Brain microvascular endothelial cell (primary cell): Measurements from ENCODE around the gene PLK1.

Experiments
- DNase-seq: peaks from one replicate; pipeline ENCODE4 v3.0.0-alpha.2; 2020
- H3K27ac ChIP-seq: fragments of 250-450 bp; sonication (Bioruptor Pico); 2 replicates; pipeline ENCODE4 v1.5.1; 2020; ENCODE audit warnings: mild to moderate bottlenecking, moderate library complexity
- H3K27me3 ChIP-seq: fragments of 250-450 bp; sonication (Bioruptor Pico); replicated peaks from 2 replicates; pipeline ENCODE4 v1.5.1; 2020; ENCODE audit warnings: mild to moderate bottlenecking
- H3K36me3 ChIP-seq: fragments of 250-450 bp; sonication (Bioruptor Pico); replicated peaks from 2 replicates; pipeline ENCODE4 v1.5.1; 2020; ENCODE audit warnings: mild to moderate bottlenecking
- H3K4me3 ChIP-seq: 2 replicates; pipeline ENCODE4 v1.5.1; 2011; ENCODE audit warnings: low read depth, mild to moderate bottlenecking, control low read depth, low read length, moderate library complexity
- in situ Hi-C: cut with HindIII; loops from 2 replicates; pipeline ENCODE4 v1.10.0; 2017; ENCODE audit warnings: low sequenced_read_pairs, low pct_ligation_motif_present
- TF ChIP-seq, protein P1 (sequence below): IDR thresholded peaks from 2 replicates; pipeline ENCODE4 v1.5.1; 2011; ENCODE audit warnings: low read depth, mild to moderate bottlenecking, moderate library complexity, low read length, control low read depth, inconsistent platforms; ENCODE audit errors: missing control alignments

The PLK1 gene

DNA sequence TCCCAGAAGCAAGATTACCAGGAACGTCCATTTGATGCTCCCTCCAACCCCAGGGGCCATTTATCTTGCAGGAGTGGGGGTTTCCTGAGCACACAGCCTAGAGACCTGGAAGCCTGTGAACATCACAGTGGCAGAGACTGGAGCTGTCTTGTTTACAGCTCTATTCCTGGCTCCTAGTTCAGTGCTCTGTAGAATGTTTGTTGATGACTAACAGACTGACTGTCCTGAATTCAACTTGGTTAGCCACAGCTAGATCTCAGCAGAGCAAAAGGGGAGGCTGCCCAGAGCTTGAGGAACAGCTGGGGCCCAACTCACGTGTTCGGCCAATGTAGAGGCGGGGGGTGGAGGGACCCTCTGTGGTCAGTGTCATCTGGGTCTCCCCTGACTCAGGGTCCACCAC lies 27.8 kb downstream of the PLK1 start:
- no peaks in the 10 kb centered on the region for H3K36me3 ChIP-seq
- in situ Hi-C loops = no loop called here
- no peak for DNase-seq
- no peak overlapping the region for H3K27ac ChIP-seq
- no peak overlapping the region for H3K4me3 ChIP-seq
- no peaks in the 10 kb centered on the region for H3K27me3 ChIP-seq
- TF ChIP-seq, protein P1, sequence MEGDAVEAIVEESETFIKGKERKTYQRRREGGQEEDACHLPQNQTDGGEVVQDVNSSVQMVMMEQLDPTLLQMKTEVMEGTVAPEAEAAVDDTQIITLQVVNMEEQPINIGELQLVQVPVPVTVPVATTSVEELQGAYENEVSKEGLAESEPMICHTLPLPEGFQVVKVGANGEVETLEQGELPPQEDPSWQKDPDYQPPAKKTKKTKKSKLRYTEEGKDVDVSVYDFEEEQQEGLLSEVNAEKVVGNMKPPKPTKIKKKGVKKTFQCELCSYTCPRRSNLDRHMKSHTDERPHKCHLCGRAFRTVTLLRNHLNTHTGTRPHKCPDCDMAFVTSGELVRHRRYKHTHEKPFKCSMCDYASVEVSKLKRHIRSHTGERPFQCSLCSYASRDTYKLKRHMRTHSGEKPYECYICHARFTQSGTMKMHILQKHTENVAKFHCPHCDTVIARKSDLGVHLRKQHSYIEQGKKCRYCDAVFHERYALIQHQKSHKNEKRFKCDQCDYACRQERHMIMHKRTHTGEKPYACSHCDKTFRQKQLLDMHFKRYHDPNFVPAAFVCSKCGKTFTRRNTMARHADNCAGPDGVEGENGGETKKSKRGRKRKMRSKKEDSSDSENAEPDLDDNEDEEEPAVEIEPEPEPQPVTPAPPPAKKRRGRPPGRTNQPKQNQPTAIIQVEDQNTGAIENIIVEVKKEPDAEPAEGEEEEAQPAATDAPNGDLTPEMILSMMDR = no peak

DNA sequence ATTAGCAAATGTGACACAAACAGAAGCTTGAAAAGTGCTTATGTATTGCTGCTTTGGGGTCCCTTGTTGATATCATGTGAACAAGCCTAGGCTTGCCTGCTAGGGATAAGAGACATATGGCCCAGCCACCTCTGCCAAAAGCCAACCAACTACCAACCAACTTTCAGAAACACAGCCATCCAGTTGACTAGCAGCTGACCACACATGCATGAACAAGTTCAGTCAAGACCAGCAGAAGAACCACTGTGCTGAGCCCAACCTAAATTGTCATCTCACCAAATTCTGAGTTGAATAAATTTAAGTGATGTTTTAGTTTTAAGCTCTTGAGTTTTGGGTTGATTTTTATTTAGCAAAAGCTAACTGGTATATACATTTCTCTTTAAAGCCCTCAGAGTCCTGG lies 30.8 kb downstream of the PLK1 start:
- H3K27me3 ChIP-seq = peaks cover 9% of the 10 kb centered on the region
- in situ Hi-C loops = no loop called here

DNA sequence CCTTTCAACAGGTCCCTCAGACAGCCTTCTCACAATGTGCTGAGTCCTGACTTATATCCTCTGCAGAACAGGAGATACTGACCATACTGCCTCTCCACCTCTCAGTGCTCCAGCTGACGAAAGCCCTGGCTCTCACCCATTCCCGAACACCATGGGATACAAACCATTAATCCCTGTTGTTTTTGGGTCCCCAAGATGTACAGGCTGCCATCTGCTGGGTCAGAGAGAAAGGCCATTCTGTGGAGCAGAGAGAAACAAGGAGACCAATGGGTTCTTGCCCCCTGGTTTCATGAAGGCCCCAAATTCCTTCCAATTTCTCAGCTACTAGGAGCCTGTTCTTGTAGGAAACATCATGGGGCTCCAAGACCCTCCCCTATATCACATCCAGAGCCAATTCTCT lies 31.3 kb downstream of the PLK1 start:
- DNase-seq = no peak
- no peaks in the 10 kb centered on the region for H3K36me3 ChIP-seq
- H3K4me3 ChIP-seq = no peak overlapping the region
- TF ChIP-seq, protein P1 = no peak
- H3K27me3 ChIP-seq = peaks cover 9% of the 10 kb centered on the region
- no peak overlapping the region for H3K27ac ChIP-seq
- in situ Hi-C loops = no loop called here

More for the DNA sequence above, 30.8 kb downstream of the PLK1 start:
- no peak overlapping the region for H3K27ac ChIP-seq
- no peak for DNase-seq
- TF ChIP-seq, protein P1 = no peak
- H3K4me3 ChIP-seq = no peak overlapping the region
- H3K36me3 ChIP-seq = no peaks in the 10 kb centered on the region

GRCh38 chr16:23710504-23710903 lies 31.8 kb downstream of the PLK1 start:
- DNase-seq = no peak

DNA sequence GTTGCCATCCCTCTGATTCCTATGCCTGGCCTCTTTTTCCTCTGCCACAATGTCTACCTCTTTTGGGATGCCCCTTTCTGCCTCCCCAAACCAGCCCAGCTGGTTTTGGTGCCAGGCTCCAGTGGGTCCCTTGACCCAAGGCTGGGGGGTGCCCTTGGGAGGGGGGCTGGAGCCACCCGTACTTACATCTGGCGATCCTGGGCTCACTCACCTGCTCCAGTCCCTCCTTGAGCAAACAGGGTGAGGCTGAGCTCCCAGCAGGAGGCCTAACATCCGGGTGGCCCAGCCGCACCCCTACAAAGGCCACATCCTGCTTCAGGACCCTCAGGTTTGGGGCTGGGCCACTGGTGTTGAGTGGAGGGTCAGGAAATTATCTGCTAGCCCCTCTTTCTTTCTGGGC lies 33.1 kb downstream of the PLK1 start:
- TF ChIP-seq, protein P1 = no peak
- no peak for DNase-seq
- Histone ChIP-seq H3K27me3 (peaks cover 9% of the 10 kb centered on the region), H3K36me3 (no peaks in the 10 kb centered on the region), H3K27ac (no peak overlapping the region), H3K4me3 (no peak overlapping the region)
- in situ Hi-C loops = no loop called here

More at GRCh38 chr16:23710504-23710903, 31.8 kb downstream of the PLK1 start:
- in situ Hi-C loops = no loop called here
- Histone ChIP-seq H3K27me3 (peaks cover 9% of the 10 kb centered on the region), H3K27ac (no peak overlapping the region), H3K4me3 (no peak overlapping the region), H3K36me3 (no peaks in the 10 kb centered on the region)
- TF ChIP-seq, protein P1 = no peak

DNA sequence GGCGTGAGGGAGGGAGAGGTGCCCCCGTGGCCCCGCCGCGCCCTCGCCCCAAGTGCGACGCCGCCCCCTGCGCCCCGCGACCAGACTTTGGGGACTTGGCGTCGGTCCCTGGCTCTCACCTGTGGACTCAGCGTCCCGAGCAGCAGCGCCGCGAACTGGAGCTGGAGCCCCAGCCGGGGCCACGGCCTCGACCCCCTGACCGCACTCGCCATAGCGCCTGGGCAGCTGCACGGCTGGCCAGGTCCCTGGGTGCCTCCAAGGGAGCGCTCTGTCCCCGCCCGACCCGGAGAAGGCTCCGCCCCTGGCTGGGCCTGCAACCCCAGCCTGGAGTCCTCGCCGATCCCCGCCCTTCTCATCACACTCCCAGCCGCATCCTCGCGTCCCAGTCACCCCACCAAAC lies 34.3 kb downstream of the PLK1 start, which contains the start of gene ERN2:
Gene ERN2, minus strand, starts transcription at position 247 of the 400 bp plus-strand sequence. Its CDS starts 35 bp downstream, at position 212.
- Histone ChIP-seq H3K36me3 (no peaks in the 10 kb centered on the region), H3K4me3 (no peak within 1 kb of the TSS), H3K27me3 (peaks cover 11% of the 10 kb centered on the region), H3K27ac (no peak within 1 kb of the TSS)
- no peak for DNase-seq
- in situ Hi-C loops = no loop called here
- TF ChIP-seq, protein P1 = no peak
